HepG2 (cell line): Measurements from ENCODE around the gene GRID1. TPM values are rescaled to one million over a fixed set of nuclear protein-coding genes. Genes with fewer than 3 reads are reported as not detected.

Experiments used
- ATAC-seq: fragments of 200-7000 bp; cut with Tn5 transposase; 3 replicates; pipeline ENCODE4 v1.9.1; 2020; ENCODE audit warnings: mild to moderate bottlenecking, moderate library complexity
- BruUV-seq: library from RNA; stranded (reverse); fragments of 400-500 nt; replicated peaks from 2 replicates; lab custom pipeline; 2021; lab: Mats Ljungman, UMichigan
- CTCF ChIA-PET: fragments of 300-600 bp; formaldehyde crosslinking; extraction: SDS; loops from one replicate; lab custom pipeline; 2021; ENCODE audit warnings: low total read pairs, inconsistent platforms, low intra/inter-chr PET ratio; lab: Yijun Ruan, JAX
- POLR2A ChIA-PET: fragments of 350-600 bp; sonication (Branson Sonifier 250); formaldehyde crosslinking; loops from one replicate; lab custom pipeline; 2020; ENCODE audit warnings: antibody characterized with exemption, inconsistent platforms; lab: Yijun Ruan, JAX
- DNase-seq: peaks from one replicate; pipeline ENCODE4 v3.0.0-alpha.2; 2015; ENCODE audit warnings: low spot score
- FAIRE-seq: peaks from 3 replicates; lab custom pipeline; 2011; peaks lifted over from hg19 to GRCh38; lab: Jason Lieb, UNC
- H2AFZ ChIP-seq: one replicate; pipeline ENCODE4 v1.6.1; 2011; ENCODE audit warnings: low read length, inconsistent platforms
- H3K27ac ChIP-seq: fragments of 300-600 bp; 3 replicates; pipeline ENCODE4 v1.8.0; 2011; ENCODE audit warnings: mixed run types, mild to moderate bottlenecking, mixed read lengths, low read length, inconsistent platforms; ENCODE audit not compliant: insufficient read depth; ENCODE audit errors: extremely low read length
- H3K27me3 ChIP-seq, 2 experiments: fragments of 200-600 bp in 1 of 2; 2 replicates in 1 of 2; 3 replicates in 1 of 2; pipeline versions ENCODE4 v1.6.0 to v1.8.0; 2011; ENCODE audit warnings: low read length in 2 of 2, mild to moderate bottlenecking in 2 of 2, moderate library complexity in 2 of 2, inconsistent platforms in 1 of 2; ENCODE audit not compliant: insufficient read depth in 2 of 2, control insufficient read depth in 1 of 2
- H3K36me3 ChIP-seq, 2 experiments: fragments of 200-600 bp in 1 of 2; replicated peaks in 1 of 2; 2 replicates in 1 of 2; 3 replicates in 1 of 2; pipeline versions ENCODE4 v1.5.1 to v1.8.0; 2011; ENCODE audit warnings: low read length in 2 of 2, inconsistent platforms in 1 of 2; ENCODE audit not compliant: insufficient read depth in 2 of 2, control insufficient read depth in 1 of 2
- H3K4me1 ChIP-seq: 2 replicates; pipeline ENCODE4 v1.5.1; 2012; ENCODE audit warnings: low read length, inconsistent platforms; ENCODE audit not compliant: insufficient read depth
- H3K4me2 ChIP-seq: 2 replicates; pipeline ENCODE4 v1.6.0; 2011; ENCODE audit warnings: low read depth, low read length, inconsistent platforms
- H3K4me3 ChIP-seq, 3 experiments: fragments of 200-600 bp in 1 of 3; sonication (generic), shearing (Covaris generic) in 1 of 3; replicated peaks in 1 of 3; 2 replicates each; pipeline ENCODE4 v1.5.1; 2011 to 2016; ENCODE audit warnings: low read length in 3 of 3, inconsistent platforms in 2 of 3, low read depth in 2 of 3, mild to moderate bottlenecking in 2 of 3, control low read depth in 1 of 3, mixed read lengths in 1 of 3; ENCODE audit not compliant: insufficient read depth in 1 of 3
- H3K79me2 ChIP-seq: one replicate; pipeline ENCODE4 v1.6.1; 2011; ENCODE audit warnings: low read length, inconsistent platforms; ENCODE audit not compliant: insufficient read depth
- H3K9ac ChIP-seq: 2 replicates; pipeline ENCODE4 v1.6.0; 2011; ENCODE audit warnings: mild to moderate bottlenecking, low read depth, low read length, inconsistent platforms; ENCODE audit not compliant: insufficient read depth
- H3K9me3 ChIP-seq: 2 replicates; pipeline ENCODE4 v1.5.1; 2012; ENCODE audit warnings: mild to moderate bottlenecking, low read length
- H4K20me1 ChIP-seq: 2 replicates; pipeline ENCODE4 v1.6.0; 2011; ENCODE audit warnings: inconsistent platforms, mild to moderate bottlenecking, low read length, moderate library complexity; ENCODE audit not compliant: insufficient read depth
- HDAC1 ChIP-seq: sonication (generic); formaldehyde crosslinking; IDR thresholded peaks from 2 replicates; pipeline ENCODE4 v1.5.1; 2020; ENCODE audit warnings: mild to moderate bottlenecking, missing genetic modification reagents
- KDM5A ChIP-seq: fragments of 200-600 bp; sonication (generic); IDR thresholded peaks from 2 replicates; pipeline ENCODE4 v1.7.0; 2018; ENCODE audit warnings: antibody characterized with exemption, mild to moderate bottlenecking, low read length, borderline replicate concordance
- NFATC3 ChIP-seq: sonication (generic); formaldehyde crosslinking; IDR thresholded peaks from 2 replicates; pipeline ENCODE4 v1.5.1; 2020; ENCODE audit warnings: mild to moderate bottlenecking, missing genetic modification reagents
- ZBTB38 ChIP-seq: sonication (generic); formaldehyde crosslinking; IDR thresholded peaks from 2 replicates; pipeline ENCODE4 v1.5.1; 2020; ENCODE audit warnings: mild to moderate bottlenecking, missing genetic modification reagents
- ZKSCAN5 ChIP-seq: sonication (generic); formaldehyde crosslinking; IDR thresholded peaks from 2 replicates; pipeline ENCODE4 v1.5.1; 2020; ENCODE audit warnings: mild to moderate bottlenecking, missing genetic modification reagents
- ZNF574 ChIP-seq: sonication (generic); formaldehyde crosslinking; IDR thresholded peaks from 2 replicates; pipeline ENCODE4 v1.4.0; 2020; ENCODE audit warnings: missing genetic modification reagents
- WGBS: methylation state at CpG from one replicate; pipeline ENCODE4 v1.1.6; 2017; ENCODE audit warnings: low lambda C conversion rate; 5-methylcytosine and 5-hydroxymethylcytosine counted together
- in situ Hi-C: cut with HindIII; loops from 2 replicates; pipeline ENCODE4 v1.10.0; 2017; ENCODE audit warnings: low pct_unique_long_range_greater_than_20kb; ENCODE audit not compliant: extremely low pct_ligation_motif_present
- intact Hi-C: fragments of 100-400 bp; cut with micrococcal nuclease; formaldehyde crosslinking; loops from one replicate; pipeline ENCODE4 v1.10.0; 2022; ENCODE audit not compliant: unreplicated experiment
- polyA plus RNA-seq, 8 experiments: library from polyadenylated mRNA; depleted of rRNA in 3 of 8; stranded (reverse) in 7 of 8; unstranded in 1 of 8; fragments of >200 nt; fragmentation: Illumina TruSeq in 4 of 8; extraction: Trizol in 4 of 8; gene quantifications; 2 replicates each; pipeline versions ENCODE4 v1.2.1 to v1.2.3, GENCODE V29; 2011 to 2016; ENCODE audit warnings: low read depth in 4 of 8, missing spikeins in 1 of 8, mixed read lengths in 1 of 8; ENCODE audit not compliant: insufficient read depth in 1 of 8
- total RNA-seq, 5 experiments: library from RNA; depleted of rRNA; stranded (reverse); fragments of >200 nt; fragmentation: Illumina TruSeq; extraction: Trizol; gene quantifications; 2 replicates each; pipeline ENCODE4 v1.2.3, GENCODE V29; 2016; ENCODE audit warnings: low read depth in 1 of 5
- TF ChIP-seq, protein P1 (sequence below): sonication (generic); formaldehyde crosslinking; IDR thresholded peaks from 2 replicates; pipeline ENCODE4 v1.8.0; 2022; ENCODE audit warnings: missing genetic modification reagents, low read depth, mild to moderate bottlenecking, borderline replicate concordance
- TF ChIP-seq, protein P2 (sequence below): sonication (generic); formaldehyde crosslinking; IDR thresholded peaks from 2 replicates; pipeline ENCODE4 v1.8.0; 2022; ENCODE audit warnings: missing genetic modification reagents, mild to moderate bottlenecking, borderline replicate concordance

GRID1 gene
- total and polyA plus RNA-seq, 2 of the 13 experiments (the other 11 are each of a cell fraction or from before 2014, with no cell fraction given), result 0.05 TPM; not detected in 1

GRCh38 chr10:85787393-85787792 is 579.2 kb downstream of the GRID1 start:
- Histone ChIP-seq H4K20me1 (no peaks in the 10 kb centered on the region), H3K4me1 (no peaks in the 10 kb centered on the region), H3K9me3 (no peaks in the 10 kb centered on the region), H3K27me3 (peaks cover 1 to 2% of the 10 kb centered on the region in 2 experiments; a peak in 2 of 5 replicates), H3K36me3 (no peaks in the 10 kb centered on the region), H2AFZ (no peak overlapping the region), H3K79me2 (no peaks in the 10 kb centered on the region), H3K4me3 (no peak overlapping the region), H3K4me2 (no peak overlapping the region), H3K27ac (no peak overlapping the region)
- CTCF ChIA-PET, result no interaction called here
- POLR2A ChIA-PET, result no interaction called here
- ATAC-seq (no peak), FAIRE-seq (no peak)
- no TSS peak for BruUV-seq
- in situ Hi-C loops, result no loop called here
- no peak for TF ChIP-seq ZNF574 (CRISPR knock-in tag)
- no peak for TF ChIP-seq NFATC3 (CRISPR knock-in tag)
- TF ChIP-seq KDM5A, result no peak
- TF ChIP-seq, protein P1, sequence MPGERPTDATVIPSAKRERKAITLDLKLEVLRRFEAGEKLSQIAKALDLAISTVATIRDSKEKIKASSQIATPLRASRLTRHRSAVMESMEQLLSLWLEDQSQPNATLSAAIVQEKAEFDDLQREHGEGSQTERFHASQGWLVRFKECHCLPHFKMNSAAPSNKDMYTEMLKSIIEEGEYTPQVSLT (CRISPR knock-in tag), result no peak
- TF ChIP-seq ZBTB38 (CRISPR knock-in tag), result no peak
- TF ChIP-seq HDAC1, result no peak
- TF ChIP-seq, protein P2, sequence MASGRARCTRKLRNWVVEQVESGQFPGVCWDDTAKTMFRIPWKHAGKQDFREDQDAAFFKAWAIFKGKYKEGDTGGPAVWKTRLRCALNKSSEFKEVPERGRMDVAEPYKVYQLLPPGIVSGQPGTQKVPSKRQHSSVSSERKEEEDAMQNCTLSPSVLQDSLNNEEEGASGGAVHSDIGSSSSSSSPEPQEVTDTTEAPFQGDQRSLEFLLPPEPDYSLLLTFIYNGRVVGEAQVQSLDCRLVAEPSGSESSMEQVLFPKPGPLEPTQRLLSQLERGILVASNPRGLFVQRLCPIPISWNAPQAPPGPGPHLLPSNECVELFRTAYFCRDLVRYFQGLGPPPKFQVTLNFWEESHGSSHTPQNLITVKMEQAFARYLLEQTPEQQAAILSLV (CRISPR knock-in tag), result no peak
- TF ChIP-seq ZKSCAN5 (CRISPR knock-in tag), result no peak
- TF ChIP-seq, all 625 proteins: peak for 0
- H3K9ac ChIP-seq, result no peak overlapping the region
- WGBS, result 0% methylated on average over 2 of the region's 5 CpGs
- no peak for DNase-seq
- intact Hi-C loops, result loop anchor here (5.0 kb wide), 1 partner anchor 590 kb away; no protein-coding TSS in a partner anchor
